Limb (tissue), 2 donors: ENCODE results near the gene SMARCD2.
"Not testable (repeated sequence)": the region's sequence is repeated elsewhere in the genome, so short reads cannot be mapped to it uniquely, and the experiment has no call there.

Experiments used
- DNase-seq, 2 donors: peaks; one replicate each; pipeline ENCODE4 v3.0.0-alpha.2; 2016; ENCODE audit errors: extremely low spot score in 2 of 2

Gene SMARCD2

DNA sequence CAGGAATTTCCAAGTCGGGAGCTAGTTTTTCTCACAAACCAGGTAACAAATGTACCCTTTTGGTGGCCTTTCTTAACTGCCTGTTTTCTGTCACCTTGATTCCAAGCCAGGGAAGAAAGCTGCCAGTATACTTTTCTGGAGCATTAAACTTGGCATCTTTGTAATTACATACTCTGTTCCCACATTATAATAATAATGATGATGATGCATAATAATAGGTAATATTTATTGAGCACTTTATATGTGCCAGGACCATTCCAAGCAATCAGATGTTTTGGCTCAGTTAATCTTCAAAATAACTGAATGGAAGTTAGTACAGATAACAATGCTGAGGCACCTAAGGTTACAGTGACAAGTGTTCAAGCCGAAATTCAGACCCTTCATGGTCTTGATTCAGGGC lies 26.4 kb downstream of the SMARCD2 start:
- DNase-seq = no peak

GRCh38 chr17:63809970-63810369 lies 32.5 kb downstream of the SMARCD2 start:
- no peak for DNase-seq

- DNase-seq = no peak
Measured at GRCh38 chr17:63805591-63805990, 36.9 kb downstream of the SMARCD2 start.

- no peak for DNase-seq
Measured at GRCh38 chr17:63804328-63804727, 38.2 kb downstream of the SMARCD2 start.

GRCh38 chr17:63800783-63801182 lies 41.7 kb downstream of the SMARCD2 start:
- no peak for DNase-seq

DNA sequence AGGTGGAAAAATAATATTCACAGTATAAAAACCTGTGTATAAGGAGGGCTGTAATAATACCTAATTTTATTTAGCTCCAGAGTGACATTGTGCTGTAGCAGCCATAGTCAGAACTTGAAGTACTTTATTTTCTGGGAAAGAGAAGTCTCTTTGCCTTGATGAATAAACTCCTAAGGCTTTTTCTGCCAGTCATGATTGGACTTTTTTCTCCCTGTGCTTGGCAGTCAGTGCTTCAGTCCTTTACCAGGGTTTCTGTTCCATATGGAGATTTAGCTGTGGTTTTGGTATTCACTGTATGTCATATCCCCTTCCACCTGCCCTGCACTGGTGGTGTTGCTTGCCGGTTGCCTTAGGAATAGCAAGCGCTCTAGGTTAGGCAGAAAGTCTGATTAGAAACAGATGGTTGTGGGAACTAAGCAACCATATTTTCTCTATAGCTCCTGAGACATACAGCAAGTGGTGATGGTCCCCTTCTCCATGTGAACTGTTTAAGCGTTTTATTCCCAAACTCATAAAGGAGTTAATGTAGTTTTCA lies 43.8 kb downstream of the SMARCD2 start:
- no peak for DNase-seq

- not testable (repeated sequence) for DNase-seq
Measured at GRCh38 chr17:63796375-63796774, 46.1 kb downstream of the SMARCD2 start.

DNA sequence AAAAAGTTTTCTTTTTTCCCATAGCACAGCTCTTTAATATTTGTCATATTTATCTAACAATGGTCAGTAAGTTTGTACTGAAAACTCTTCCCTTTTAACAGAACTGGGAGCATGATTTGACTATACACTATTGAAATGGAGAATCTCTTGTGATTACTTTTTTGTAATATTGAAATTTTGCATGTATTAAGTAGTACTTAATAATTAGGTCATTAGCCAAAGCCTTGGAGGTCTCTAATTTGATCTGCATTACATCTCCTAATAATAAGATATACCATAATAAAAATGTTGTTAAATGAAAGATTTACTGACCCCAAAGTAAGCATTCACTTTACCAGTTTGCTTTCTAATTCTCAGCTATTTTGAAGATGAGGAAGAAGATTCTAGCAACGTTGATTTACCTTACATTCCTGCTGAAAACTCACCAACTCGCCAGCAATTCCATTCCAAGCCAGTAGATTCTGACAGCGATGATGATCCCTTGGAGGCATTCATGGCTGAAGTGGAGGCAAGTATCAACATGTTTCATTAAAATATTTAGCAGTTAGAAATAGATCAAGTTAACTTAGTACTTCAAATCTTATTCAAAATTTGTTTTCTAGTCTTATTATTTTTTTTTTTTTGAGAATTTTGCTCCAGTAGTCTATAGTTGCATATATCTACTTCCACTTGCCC lies 50.3 kb downstream of the SMARCD2 start:
- DNase-seq = no peak

DNA sequence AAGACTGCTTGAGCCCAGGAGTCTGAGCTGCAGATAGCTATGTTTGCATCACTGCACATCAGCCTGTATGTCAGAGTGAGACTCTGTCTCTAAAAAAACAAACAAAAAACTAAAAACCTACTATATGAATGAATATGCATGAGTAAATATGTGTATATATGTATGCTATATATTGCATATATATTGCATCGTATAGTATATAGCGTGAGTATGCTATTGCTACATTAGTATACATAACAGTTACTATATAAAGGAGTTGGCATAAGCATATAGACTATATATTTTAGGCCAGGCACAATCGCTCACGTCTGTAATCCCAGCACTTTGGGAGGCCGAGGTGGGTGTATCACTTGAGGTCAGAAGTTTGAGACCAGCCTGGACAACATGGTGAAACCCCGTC lies 52.4 kb downstream of the SMARCD2 start:
- no peak for DNase-seq

GRCh38 chr17:63786971-63787711 lies 55.3 kb downstream of the SMARCD2 start:
- DNase-seq = no peak

- DNase-seq = no peak
Measured at GRCh38 chr17:63786117-63786516, 56.4 kb downstream of the SMARCD2 start.

GRCh38 chr17:63785556-63785955 lies 56.9 kb downstream of the SMARCD2 start:
- DNase-seq = no peak

GRCh38 chr17:63783522-63783921 lies 59.0 kb downstream of the SMARCD2 start:
- DNase-seq = no peak
